HepG2 (cell line): ENCODE data around the gene ADAM19. TPM values are rescaled to one million over a fixed set of nuclear protein-coding genes. Genes with fewer than 3 reads are reported as not detected.

ENCODE experiments used
- CENPBD1 ChIP-seq: sonication (generic); formaldehyde crosslinking; IDR thresholded peaks from 2 replicates; pipeline ENCODE4 v1.8.0; 2022; ENCODE audit warnings: missing genetic modification reagents, low read depth, mild to moderate bottlenecking, borderline replicate concordance
- CREB1 ChIP-seq, 2 experiments: fragments of 450-650 bp in 1 of 2; IDR thresholded peaks; 2 replicates each; pipeline ENCODE4 v1.6.1; 2016 to 2017; ENCODE audit warnings: control low read depth in 1 of 2, mild to moderate bottlenecking in 1 of 2, missing compliant biosample characterization in 1 of 2, missing genetic modification characterization in 1 of 2
- HNF4G ChIP-seq, 2 experiments: sonication (generic) in 1 of 2; formaldehyde crosslinking in 1 of 2; IDR thresholded peaks; 2 replicates each; pipeline versions ENCODE4 v1.4.0 to v1.6.1; 2011 to 2020; ENCODE audit warnings: borderline replicate concordance in 2 of 2, low read depth in 2 of 2, mild to moderate bottlenecking in 2 of 2, low read length in 1 of 2, missing genetic modification reagents in 1 of 2, moderate library complexity in 1 of 2
- KAT8 ChIP-seq: IDR thresholded peaks from 2 replicates; pipeline ENCODE4 v1.6.1; 2016; ENCODE audit warnings: missing genetic modification reagents, missing compliant biosample characterization
- LCORL ChIP-seq, 2 experiments: fragments of 450-650 bp in 1 of 2; sonication (generic) in 1 of 2; formaldehyde crosslinking in 1 of 2; IDR thresholded peaks; 2 replicates each; pipeline versions ENCODE4 v1.5.0 to v1.6.1; 2017 to 2020; ENCODE audit warnings: antibody characterized with exemption in 1 of 2, missing genetic modification reagents in 1 of 2
- NFIB ChIP-seq: sonication (generic); formaldehyde crosslinking; IDR thresholded peaks from 2 replicates; pipeline ENCODE4 v1.9.0; 2021; ENCODE audit warnings: missing genetic modification reagents, mild to moderate bottlenecking, borderline replicate concordance
- NPAS2 ChIP-seq: sonication (generic); formaldehyde crosslinking; IDR thresholded peaks from 2 replicates; pipeline ENCODE4 v1.8.0; 2022; ENCODE audit warnings: mild to moderate bottlenecking, missing genetic modification reagents, borderline replicate concordance
- PATZ1 ChIP-seq: sonication (generic); formaldehyde crosslinking; IDR thresholded peaks from 2 replicates; pipeline ENCODE4 v1.4.0; 2020; ENCODE audit warnings: missing genetic modification reagents
- ZBTB10 ChIP-seq: sonication (generic); formaldehyde crosslinking; IDR thresholded peaks from 2 replicates; pipeline ENCODE4 v1.4.0; 2020; ENCODE audit warnings: missing genetic modification reagents, borderline replicate concordance
- ZFP90 ChIP-seq: sonication (generic); formaldehyde crosslinking; IDR thresholded peaks from 2 replicates; pipeline ENCODE4 v1.8.0; 2022; ENCODE audit warnings: missing genetic modification reagents, mild to moderate bottlenecking, inconsistent platforms, borderline replicate concordance
- ZNF275 ChIP-seq: sonication (generic); formaldehyde crosslinking; IDR thresholded peaks from 2 replicates; pipeline ENCODE4 v1.8.0; 2022; ENCODE audit warnings: missing genetic modification reagents, mild to moderate bottlenecking, inconsistent platforms, borderline replicate concordance
- ZNF329 ChIP-seq: sonication (generic); formaldehyde crosslinking; IDR thresholded peaks from 2 replicates; pipeline ENCODE4 v1.9.0; 2021; ENCODE audit warnings: low read depth, mild to moderate bottlenecking, missing genetic modification reagents
- ZNF605 ChIP-seq: sonication (generic); formaldehyde crosslinking; IDR thresholded peaks from 2 replicates; pipeline ENCODE4 v1.8.0; 2022; ENCODE audit warnings: mild to moderate bottlenecking, missing genetic modification reagents
- ZNF768 ChIP-seq: sonication (generic); formaldehyde crosslinking; IDR thresholded peaks from 2 replicates; pipeline ENCODE4 v1.4.0; 2020; ENCODE audit warnings: missing genetic modification reagents
- ZNF841 ChIP-seq: sonication (generic); formaldehyde crosslinking; IDR thresholded peaks from 2 replicates; pipeline ENCODE4 v1.8.1; 2023; ENCODE audit warnings: missing genetic modification reagents, borderline replicate concordance
- polyA plus RNA-seq, 8 experiments: library from polyadenylated mRNA; depleted of rRNA in 3 of 8; stranded (reverse) in 7 of 8; unstranded in 1 of 8; fragments of >200 nt; fragmentation: Illumina TruSeq in 4 of 8; extraction: Trizol in 4 of 8; gene quantifications; 2 replicates each; pipeline versions ENCODE4 v1.2.1 to v1.2.3, GENCODE V29; 2011 to 2016; ENCODE audit warnings: low read depth in 4 of 8, missing spikeins in 1 of 8, mixed read lengths in 1 of 8; ENCODE audit not compliant: insufficient read depth in 1 of 8
- total RNA-seq, 5 experiments: library from RNA; depleted of rRNA; stranded (reverse); fragments of >200 nt; fragmentation: Illumina TruSeq; extraction: Trizol; gene quantifications; 2 replicates each; pipeline ENCODE4 v1.2.3, GENCODE V29; 2016; ENCODE audit warnings: low read depth in 1 of 5

The ADAM19 gene
- total and polyA plus RNA-seq, 2 of the 13 experiments (the other 11 are each of a cell fraction or from before 2014, with no cell fraction given) = 0.38 to 0.74 TPM

- no peak for TF ChIP-seq CENPBD1 (CRISPR knock-in tag)
- peak; percentile 69 for TF ChIP-seq HNF4G (IDR thresholded peaks at IDR 0.05; ENCODE audit: borderline replicate concordance, low read depth, low read length)
- TF ChIP-seq HNF4G (CRISPR knock-in tag; IDR thresholded peaks at IDR 0.05; ENCODE audit: borderline replicate concordance, low read depth) = no peak
- no peak for TF ChIP-seq LCORL (IDR thresholded peaks at IDR 0.05)
- peak; percentile 44; the same call in 1 of the 2 replicates for TF ChIP-seq LCORL (CRISPR knock-in tag; IDR thresholded peaks at IDR 0.05)
- no peak for TF ChIP-seq ZBTB10
- TF ChIP-seq ZNF841 (CRISPR knock-in tag) = no peak
- no peak for TF ChIP-seq ZNF329 (CRISPR knock-in tag)
- TF ChIP-seq CREB1 (IDR thresholded peaks at IDR 0.05) = no peak
- TF ChIP-seq CREB1 (CRISPR knock-in tag; IDR thresholded peaks at IDR 0.05) = peak; percentile 82
- no peak for TF ChIP-seq ZFP90 (CRISPR knock-in tag)
- TF ChIP-seq PATZ1 = peak; percentile 28; the same call in 1 of the 2 replicates
- TF ChIP-seq NFIB (CRISPR knock-in tag) = no peak
- TF ChIP-seq ZNF275 (CRISPR knock-in tag) = no peak
- no peak for TF ChIP-seq NPAS2
- TF ChIP-seq ZNF605 (CRISPR knock-in tag) = 0 out of 2 replicates have a peak, but pooled peaks have one; percentile 49
- no peak for TF ChIP-seq ZNF768
- 0 out of 2 replicates have a peak, but pooled peaks have one; percentile 17 for TF ChIP-seq KAT8 (CRISPR knock-in tag)
These were observed 97.6 kb downstream of the ADAM19 start (continued) for GRCh38 chr5:157477814-157478494.
